HG03280 (cell line): ENCODE measurements around the gene RNF144B.
"Not testable (repeated sequence)": the region's sequence is repeated elsewhere in the genome, so short reads cannot be mapped to it uniquely, and the experiment has no call there.

Experiments
- ATAC-seq: cut with Tn5 transposase; IDR thresholded peaks from one replicate; pipeline ENCODE4 v1.9.1; 2021; ENCODE audit warnings: mild to moderate bottlenecking, moderate library complexity; ENCODE audit not compliant: unreplicated experiment

The RNF144B gene

DNA sequence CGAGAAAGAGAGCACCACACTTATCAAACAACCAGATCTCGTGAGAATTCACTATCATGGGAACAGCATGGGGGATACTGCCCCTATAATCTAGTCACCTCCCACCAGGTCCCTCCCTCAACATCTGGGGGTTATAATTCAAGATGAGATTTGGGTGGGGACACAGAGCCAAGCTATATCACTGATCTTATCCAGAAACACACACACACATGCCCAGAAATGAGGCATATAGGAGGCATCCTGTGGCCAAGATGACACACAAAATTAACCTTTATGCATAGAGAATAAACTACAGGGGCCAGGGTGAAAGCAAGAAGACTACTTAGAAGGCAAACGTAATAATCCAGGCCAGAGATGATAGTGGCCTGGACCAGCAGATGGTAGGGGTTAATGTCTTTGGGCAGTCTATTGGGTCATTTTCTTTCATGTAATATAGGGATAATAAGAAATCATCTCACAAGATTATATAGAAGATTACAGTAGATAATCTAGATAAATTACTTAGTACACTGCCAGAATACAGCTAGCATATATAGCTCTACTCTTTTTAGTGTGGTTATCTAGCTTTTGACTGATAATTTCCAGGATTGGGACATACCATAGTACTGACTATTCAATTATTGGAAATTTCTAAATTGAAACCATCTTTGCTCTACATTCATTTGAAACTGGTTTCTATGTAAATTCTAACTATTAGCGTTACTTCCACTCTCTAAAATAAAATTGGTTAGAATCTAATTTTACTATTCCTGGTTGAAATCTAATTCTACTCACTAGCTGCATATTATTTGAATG is 20.0 kb downstream of the RNF144B start:
- no peak for ATAC-seq

DNA sequence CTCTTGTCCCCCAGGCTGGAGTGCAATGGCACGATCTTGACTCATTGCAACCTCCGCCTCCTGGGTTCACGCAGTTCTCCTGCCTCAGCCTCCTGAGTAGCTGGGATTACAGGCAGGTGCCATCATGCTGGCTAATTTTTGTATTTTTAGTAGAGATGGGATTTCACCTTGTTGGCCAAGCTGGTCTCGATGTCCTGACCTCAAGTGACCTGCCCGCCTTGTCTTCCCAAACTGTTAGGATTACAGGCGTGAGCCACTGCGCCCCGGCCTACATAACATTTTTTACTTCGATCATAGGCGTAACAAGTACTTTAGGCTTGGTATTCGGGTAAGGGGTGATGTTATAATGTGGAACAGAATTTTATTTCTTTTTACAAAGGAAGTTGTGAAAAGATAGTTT is 22.5 kb downstream of the RNF144B start:
- not testable (repeated sequence) for ATAC-seq

GRCh38 chr6:18410412-18410811 is 23.3 kb downstream of the RNF144B start:
- no peak for ATAC-seq

GRCh38 chr6:18412068-18412467 is 24.9 kb downstream of the RNF144B start:
- ATAC-seq, result no peak

GRCh38 chr6:18412644-18413043 is 25.5 kb downstream of the RNF144B start:
- no peak for ATAC-seq

DNA sequence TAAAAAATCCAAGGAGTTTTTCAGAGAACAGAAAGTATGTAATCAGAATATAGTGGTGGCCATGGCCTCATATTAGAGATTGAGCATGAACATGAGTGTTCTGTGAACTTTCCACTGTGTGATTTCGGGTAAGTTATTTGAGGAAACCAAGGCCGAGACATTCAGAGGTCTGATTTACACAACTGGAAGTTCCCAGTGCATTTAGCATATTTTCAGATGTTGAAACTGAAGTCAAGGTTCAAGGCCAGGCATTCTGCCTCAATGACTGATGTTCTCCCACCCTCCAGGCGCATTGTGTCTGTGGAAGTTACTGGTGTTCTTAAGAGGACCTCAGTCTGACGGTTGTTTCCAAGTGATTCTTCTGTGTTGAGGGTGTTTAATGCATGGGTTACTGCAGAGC is 26.2 kb downstream of the RNF144B start:
- ATAC-seq, result no peak

DNA sequence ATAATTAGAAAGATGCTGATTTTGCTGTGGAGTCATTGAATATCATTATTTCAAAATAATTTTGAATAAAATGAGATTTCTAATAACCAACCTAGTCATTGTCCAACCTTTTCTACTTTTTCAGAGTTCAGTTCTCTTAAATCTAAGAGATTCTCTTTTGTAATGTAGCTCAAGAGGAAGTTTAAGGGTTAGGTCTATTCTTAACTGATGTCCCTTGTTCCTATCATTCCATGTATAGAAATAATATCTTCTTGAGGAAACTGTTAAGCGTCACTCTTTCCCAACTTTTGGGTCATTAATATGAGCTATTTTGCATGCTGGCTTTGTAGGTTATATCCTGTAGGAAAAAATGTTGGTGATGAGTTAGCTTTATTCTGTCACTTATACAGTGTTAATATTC is 27.0 kb downstream of the RNF144B start:
- ATAC-seq, result no peak

DNA sequence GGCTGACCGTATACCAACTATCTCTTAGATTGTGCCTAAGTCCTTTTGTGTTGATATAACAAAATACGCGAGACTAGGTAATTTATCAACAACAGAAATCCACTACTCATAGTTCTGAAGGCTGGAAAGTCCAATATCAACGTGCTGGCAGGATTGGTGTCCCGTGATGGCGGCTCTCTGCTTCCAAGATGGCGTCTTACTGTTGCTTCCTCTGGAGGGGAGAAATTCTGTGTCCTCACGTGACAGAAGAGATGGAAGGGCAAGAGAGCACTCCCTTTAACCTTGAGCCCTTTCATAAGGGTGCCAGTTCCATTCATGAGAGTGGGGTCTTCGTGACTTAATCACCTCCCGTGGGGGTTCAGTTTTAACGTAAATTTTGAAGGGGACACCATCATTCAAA is 28.1 kb downstream of the RNF144B start:
- no peak for ATAC-seq

DNA sequence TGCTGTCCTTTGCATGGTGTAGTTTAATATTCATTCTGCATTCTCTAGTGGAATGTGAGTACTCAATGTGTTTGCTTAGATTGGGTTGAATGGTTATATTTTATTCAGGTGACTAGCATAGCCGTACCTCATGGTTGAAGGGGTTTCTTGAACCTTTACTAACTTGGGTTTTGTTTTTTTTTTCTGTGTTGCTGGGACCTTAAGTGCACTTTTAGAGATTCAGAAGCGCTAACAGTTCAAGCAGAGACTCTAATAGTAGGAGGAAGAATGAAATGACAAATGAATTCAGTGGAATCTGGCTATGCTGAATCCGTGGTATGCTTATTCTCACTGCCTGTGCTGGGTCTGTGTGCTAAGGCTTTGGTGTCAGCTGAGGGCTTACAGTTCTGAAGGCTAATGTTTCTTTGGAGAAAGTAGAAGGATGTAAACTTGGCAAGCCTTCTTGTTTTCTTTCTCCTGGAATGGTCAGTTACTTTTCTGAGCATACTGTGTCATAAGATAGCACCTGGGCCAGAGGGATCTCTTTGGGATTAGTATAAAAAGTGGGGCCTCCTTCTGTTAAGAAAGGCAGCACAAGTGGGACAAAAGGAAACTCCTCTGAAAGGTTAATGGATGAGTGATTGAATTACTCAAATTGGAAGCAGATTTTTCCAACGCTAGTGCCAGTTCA is 28.7 kb downstream of the RNF144B start:
- no peak for ATAC-seq

DNA sequence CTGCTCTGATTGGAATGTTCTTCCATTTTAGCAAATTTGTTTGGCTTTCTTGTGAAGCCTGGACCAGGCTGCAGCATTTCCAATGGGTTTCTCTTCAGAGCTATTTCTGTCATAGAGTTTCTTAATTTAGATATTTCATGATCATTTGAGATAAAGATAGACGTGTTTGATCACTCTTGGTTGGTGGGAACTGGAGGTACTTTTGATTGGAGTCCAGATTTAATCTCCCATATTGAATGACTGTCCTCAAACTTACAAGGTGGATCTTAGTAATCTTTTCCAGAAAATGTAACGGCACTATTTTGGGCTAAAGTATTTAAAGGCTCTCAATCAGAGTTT is 29.2 kb downstream of the RNF144B start:
- no peak for ATAC-seq

DNA sequence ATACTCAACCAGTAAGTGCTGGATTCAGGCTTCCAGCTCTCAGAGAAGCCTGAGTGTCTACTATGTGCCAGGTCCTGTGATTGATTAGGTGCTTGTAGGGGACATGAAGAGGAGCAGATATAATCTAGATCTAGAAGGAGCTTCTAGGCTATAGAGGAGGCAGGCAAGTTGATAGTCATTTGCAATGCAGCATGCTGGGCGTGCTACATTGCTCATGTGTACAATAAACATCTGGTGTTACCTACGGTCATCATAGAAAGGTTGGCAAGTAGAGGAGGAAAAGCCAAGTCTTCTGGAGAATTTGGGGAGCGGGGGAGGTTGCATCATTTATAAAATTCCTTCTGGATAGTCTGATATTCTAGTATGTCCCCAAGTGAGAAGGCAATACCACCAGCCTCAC is 33.2 kb downstream of the RNF144B start:
- no peak for ATAC-seq

GRCh38 chr6:18422136-18422535 is 35.0 kb downstream of the RNF144B start:
- ATAC-seq, result no peak

- no peak for ATAC-seq
These were observed 36.3 kb downstream of the RNF144B start for GRCh38 chr6:18423426-18423825.

DNA sequence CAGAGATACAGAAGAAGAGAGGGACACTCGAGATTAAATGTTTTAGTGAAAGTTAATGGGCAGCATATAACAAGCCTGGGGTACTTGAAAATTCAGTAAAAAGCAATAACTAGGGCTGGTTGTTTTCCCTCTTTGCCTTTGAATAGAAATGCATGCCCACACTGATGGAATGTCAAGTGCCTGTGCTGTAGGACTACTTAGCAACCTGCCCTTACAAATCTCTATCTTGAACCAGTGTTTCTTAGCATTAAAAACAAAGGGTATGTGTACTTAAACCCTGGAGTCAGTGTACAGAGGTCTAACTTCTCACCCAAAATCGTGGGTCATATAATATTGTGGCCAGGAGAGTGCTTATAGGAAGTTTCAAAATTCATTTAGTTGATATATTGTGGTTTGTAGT is 37.1 kb downstream of the RNF144B start:
- ATAC-seq, result no peak

- no peak for ATAC-seq
These were observed 38.1 kb downstream of the RNF144B start for GRCh38 chr6:18425218-18425617.

GRCh38 chr6:18427296-18427695 is 40.1 kb downstream of the RNF144B start:
- no peak for ATAC-seq

DNA sequence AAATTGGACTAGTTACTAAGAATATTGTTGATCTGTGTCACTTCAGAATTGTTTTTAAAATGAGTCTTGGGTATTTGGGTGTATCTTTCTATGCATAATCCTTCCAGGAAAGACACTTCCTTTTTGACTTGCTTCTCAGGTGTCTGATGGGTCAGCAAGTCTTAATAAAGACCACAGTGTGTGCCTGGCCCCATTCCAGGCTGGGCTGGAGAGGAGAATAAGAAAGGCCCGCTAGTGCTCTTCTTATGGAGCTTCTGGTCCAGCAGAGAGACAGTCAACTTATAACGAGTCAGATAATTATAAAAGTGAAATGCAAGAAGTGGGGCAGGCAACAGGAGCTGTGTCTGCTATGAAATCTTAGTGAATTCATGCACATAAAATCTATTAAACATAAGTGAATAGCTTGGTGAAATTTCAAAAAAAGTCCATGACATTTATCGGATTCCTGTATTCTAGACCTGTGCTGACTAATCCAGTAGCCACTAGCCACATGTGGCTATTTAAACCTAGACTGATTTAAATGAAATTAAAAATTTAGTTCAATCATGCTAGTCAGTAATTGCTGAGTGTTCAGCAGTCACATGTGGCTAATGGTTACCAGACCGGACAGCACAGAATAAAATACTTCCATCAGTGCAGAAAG is 42.6 kb downstream of the RNF144B start:
- ATAC-seq, result no peak

GRCh38 chr6:18431581-18431980 is 44.4 kb downstream of the RNF144B start:
- no peak for ATAC-seq

- ATAC-seq, result no peak
These were observed 45.0 kb downstream of the RNF144B start for GRCh38 chr6:18432180-18432579.

- ATAC-seq, result no peak
These were observed 45.5 kb downstream of the RNF144B start for GRCh38 chr6:18432619-18433018.

GRCh38 chr6:18433059-18433458 is 45.9 kb downstream of the RNF144B start:
- ATAC-seq, result no peak

DNA sequence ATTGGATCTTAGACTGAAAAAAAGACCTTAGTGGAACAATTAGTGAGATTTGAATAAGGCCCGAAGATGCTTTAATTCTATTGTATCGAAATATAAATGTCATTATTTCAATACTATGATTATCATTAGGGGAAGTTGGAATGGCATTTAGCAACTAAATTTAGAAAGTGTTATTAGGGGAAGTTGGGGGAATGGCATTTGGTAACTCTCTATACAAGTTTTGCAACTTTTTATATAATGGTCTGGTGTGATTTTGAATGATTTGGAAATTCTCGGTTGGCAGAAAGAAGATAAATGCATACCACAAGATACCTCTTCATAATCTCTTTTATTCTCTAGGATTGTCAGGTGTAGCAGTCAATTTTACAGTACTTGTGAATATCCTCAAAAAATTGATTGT is 49.2 kb downstream of the RNF144B start:
- no peak for ATAC-seq
